WERI-Rb-1 (cell line): ENCODE data around the gene EGLN1.
"Not testable (repeated sequence)": the region's sequence is repeated elsewhere in the genome, so short reads cannot be mapped to it uniquely, and the experiment has no call there.

Source experiments
- DNase-seq: peaks from one replicate; pipeline ENCODE4 v3.0.0-alpha.2; 2020
- H3K27ac ChIP-seq: fragments of 250-450 bp; sonication (Bioruptor Pico); 2 replicates; pipeline ENCODE4 v1.5.1; 2020; ENCODE audit warnings: mild to moderate bottlenecking, moderate library complexity
- H3K27me3 ChIP-seq: fragments of 250-450 bp; sonication (Bioruptor Pico); 2 replicates; pipeline ENCODE4 v1.5.1; 2021; ENCODE audit warnings: mild to moderate bottlenecking, low read depth, moderate library complexity; ENCODE audit not compliant: insufficient read depth, severe bottlenecking
- H3K36me3 ChIP-seq: fragments of 250-450 bp; sonication (Bioruptor Pico); 2 replicates; pipeline ENCODE4 v1.5.1; 2020; ENCODE audit warnings: mild to moderate bottlenecking, moderate library complexity
- H3K4me3 ChIP-seq: 2 replicates; pipeline ENCODE4 v1.5.1; 2011; ENCODE audit warnings: low read depth, mild to moderate bottlenecking, control low read depth, low read length
- H3K9me3 ChIP-seq: fragments of 250-450 bp; sonication (Bioruptor Pico); 2 replicates; pipeline ENCODE4 v1.5.1; 2021; ENCODE audit warnings: mild to moderate bottlenecking, moderate library complexity; ENCODE audit not compliant: severe bottlenecking
- CTCF ChIP-seq: IDR thresholded peaks from 2 replicates; pipeline ENCODE4 v1.5.1; 2011; ENCODE audit warnings: low read depth, mild to moderate bottlenecking, control low read depth, inconsistent platforms, low read length

The EGLN1 gene

GRCh38 chr1:231454133-231454532 is 32.0 kb upstream of the EGLN1 start:
- DNase-seq, H3K27ac ChIP-seq, H3K9me3 ChIP-seq, H3K27me3 ChIP-seq, H3K4me3 ChIP-seq, H3K36me3 ChIP-seq: not testable (repeated sequence)

- no peak for DNase-seq
These were observed 24.1 kb upstream of the EGLN1 start for GRCh38 chr1:231446138-231446537.

GRCh38 chr1:231444059-231444458 is 22.0 kb upstream of the EGLN1 start:
- H3K36me3 ChIP-seq, result no peaks in the 10 kb centered on the region
- no peaks in the 10 kb centered on the region for H3K27me3 ChIP-seq
- H3K4me3 ChIP-seq, result no peak overlapping the region
- no peak for DNase-seq
- H3K27ac ChIP-seq, result no peak overlapping the region
- no peaks in the 10 kb centered on the region for H3K9me3 ChIP-seq
- no peak for TF ChIP-seq CTCF

More at GRCh38 chr1:231446138-231446537, 24.1 kb upstream of the EGLN1 start:
- Histone ChIP-seq H3K9me3 (no peaks in the 10 kb centered on the region), H3K36me3 (no peaks in the 10 kb centered on the region), H3K27ac (no peak overlapping the region), H3K4me3 (no peak overlapping the region), H3K27me3 (no peaks in the 10 kb centered on the region)
- TF ChIP-seq CTCF, result no peak

- Histone ChIP-seq H3K4me3 (no peak overlapping the region), H3K27me3 (no peaks in the 10 kb centered on the region), H3K27ac (no peak overlapping the region), H3K9me3 (no peaks in the 10 kb centered on the region), H3K36me3 (no peaks in the 10 kb centered on the region)
- TF ChIP-seq CTCF, result no peak
- no peak for DNase-seq
These were observed 21.3 kb upstream of the EGLN1 start for GRCh38 chr1:231443363-231443762.

GRCh38 chr1:231442735-231443134 is 20.6 kb upstream of the EGLN1 start:
- no peak overlapping the region for H3K27ac ChIP-seq
- TF ChIP-seq CTCF, result no peak
- H3K36me3 ChIP-seq, result no peaks in the 10 kb centered on the region
- H3K9me3 ChIP-seq, result no peaks in the 10 kb centered on the region
- H3K4me3 ChIP-seq, result no peak overlapping the region
- no peak for DNase-seq
- no peaks in the 10 kb centered on the region for H3K27me3 ChIP-seq

- TF ChIP-seq CTCF, result no peak
- Histone ChIP-seq H3K4me3 (no peak overlapping the region), H3K27me3 (no peaks in the 10 kb centered on the region), H3K36me3 (no peaks in the 10 kb centered on the region), H3K9me3 (no peaks in the 10 kb centered on the region), H3K27ac (no peak overlapping the region)
- no peak for DNase-seq
These were observed 10.9 kb upstream of the EGLN1 start for GRCh38 chr1:231432996-231433395.
